BLaER1 (cell line): ENCODE measurements around the gene TRABD.

Source experiments
- H3K27ac ChIP-seq: shearing (Covaris generic); formaldehyde crosslinking; 2 replicates; pipeline ENCODE4 v1.8.1; 2022
- H3K27me3 ChIP-seq: shearing (Covaris generic); formaldehyde crosslinking; 2 replicates; pipeline ENCODE4 v1.8.1; 2022
- H3K36me3 ChIP-seq: shearing (Covaris generic); formaldehyde crosslinking; 2 replicates; pipeline ENCODE4 v1.8.1; 2022
- H3K4me1 ChIP-seq: shearing (Covaris generic); formaldehyde crosslinking; 2 replicates; pipeline ENCODE4 v1.8.1; 2022
- H3K4me2 ChIP-seq: shearing (Covaris generic); formaldehyde crosslinking; 2 replicates; pipeline ENCODE4 v1.8.1; 2022
- H3K4me3 ChIP-seq: shearing (Covaris generic); formaldehyde crosslinking; 2 replicates; pipeline ENCODE4 v1.8.1; 2022
- H3K9ac ChIP-seq: shearing (Covaris generic); formaldehyde crosslinking; 2 replicates; pipeline ENCODE4 v1.8.1; 2022
- H3K9me3 ChIP-seq: shearing (Covaris generic); formaldehyde crosslinking; 2 replicates; pipeline ENCODE4 v1.8.1; 2022
- H4K20me1 ChIP-seq: shearing (Covaris generic); formaldehyde crosslinking; 2 replicates; pipeline ENCODE4 v1.8.1; 2022
- Cebpa-rat ChIP-seq: shearing (Covaris generic); IDR thresholded peaks from 2 replicates; pipeline ENCODE4 v1.8.1; 2022

The TRABD gene

GRCh38 chr22:50151571-50152537 lies 33.9 kb upstream of the TRABD start:
- Histone ChIP-seq H3K27me3 (no peaks in the 10 kb centered on the region), H3K27ac (no peak overlapping the region), H3K4me3 (no peak overlapping the region), H4K20me1 (no peaks in the 10 kb centered on the region), H3K9me3 (no peaks in the 10 kb centered on the region), H3K36me3 (no peaks in the 10 kb centered on the region), H3K4me2 (no peak overlapping the region), H3K4me1 (peaks cover 19% of the 10 kb centered on the region), H3K9ac (no peak overlapping the region)
- no peak for TF ChIP-seq Cebpa-rat

- Histone ChIP-seq H3K4me3 (no peak overlapping the region), H3K27ac (no peak overlapping the region), H3K4me1 (peaks cover 10% of the 10 kb centered on the region; the same call in 1 of the 2 replicates), H3K4me2 (no peak overlapping the region), H3K27me3 (no peaks in the 10 kb centered on the region), H3K36me3 (no peaks in the 10 kb centered on the region), H4K20me1 (no peaks in the 10 kb centered on the region), H3K9ac (no peak overlapping the region), H3K9me3 (no peaks in the 10 kb centered on the region)
- TF ChIP-seq Cebpa-rat, result no peak
These were observed 32.5 kb upstream of the TRABD start for GRCh38 chr22:50153056-50153755.

- H3K9ac ChIP-seq, result no peak overlapping the region
- H4K20me1 ChIP-seq, result no peaks in the 10 kb centered on the region
- no peaks in the 10 kb centered on the region for H3K27me3 ChIP-seq
- H3K36me3 ChIP-seq, result no peaks in the 10 kb centered on the region
- no peak overlapping the region for H3K4me2 ChIP-seq
- TF ChIP-seq Cebpa-rat, result no peak
- H3K27ac ChIP-seq, result no peak overlapping the region
- H3K4me1 ChIP-seq, result peaks cover 10% of the 10 kb centered on the region; the same call in 1 of the 2 replicates
- no peak overlapping the region for H3K4me3 ChIP-seq
- no peaks in the 10 kb centered on the region for H3K9me3 ChIP-seq
These were observed 32.0 kb upstream of the TRABD start for GRCh38 chr22:50153756-50154140.

- H3K27me3 ChIP-seq, result no peaks in the 10 kb centered on the region
- H4K20me1 ChIP-seq, result no peaks in the 10 kb centered on the region
- peaks cover 11% of the 10 kb centered on the region for H3K4me1 ChIP-seq
- no peak overlapping the region; the same call in 1 of the 2 replicates for H3K9ac ChIP-seq
- no peaks in the 10 kb centered on the region for H3K36me3 ChIP-seq
- no peaks in the 10 kb centered on the region for H3K9me3 ChIP-seq
- no peak overlapping the region for H3K4me3 ChIP-seq
- no peak for TF ChIP-seq Cebpa-rat
- no peak overlapping the region for H3K4me2 ChIP-seq
- no peak overlapping the region for H3K27ac ChIP-seq
These were observed 27.9 kb upstream of the TRABD start for GRCh38 chr22:50157709-50158375.

GRCh38 chr22:50160947-50161346 lies 24.8 kb upstream of the TRABD start:
- Histone ChIP-seq H3K4me2 (no peak overlapping the region), H3K4me3 (no peak overlapping the region), H3K27me3 (no peaks in the 10 kb centered on the region), H3K4me1 (peaks cover 13% of the 10 kb centered on the region), H4K20me1 (no peaks in the 10 kb centered on the region), H3K36me3 (no peaks in the 10 kb centered on the region), H3K9me3 (0 out of 2 replicates have a peak, but pooled peaks cover 3% of the 10 kb centered on the region), H3K9ac (no peak overlapping the region), H3K27ac (no peak overlapping the region)
- no peak for TF ChIP-seq Cebpa-rat

GRCh38 chr22:50161508-50162390 lies 24.0 kb upstream of the TRABD start:
- H3K4me3 ChIP-seq, result no peak overlapping the region

GRCh38 chr22:50162391-50162956 lies 23.2 kb upstream of the TRABD start:
- H3K36me3 ChIP-seq, result no peaks in the 10 kb centered on the region
- H3K4me1 ChIP-seq, result peaks cover 13% of the 10 kb centered on the region
- TF ChIP-seq Cebpa-rat, result no peak

More at GRCh38 chr22:50161508-50162390, 24.0 kb upstream of the TRABD start:
- Histone ChIP-seq H3K9me3 (peaks cover 8% of the 10 kb centered on the region; the same call in 1 of the 2 replicates), H3K4me2 (peak overlapping the region; percentile 56), H3K36me3 (no peaks in the 10 kb centered on the region), H3K9ac (no peak overlapping the region), H3K27ac (no peak overlapping the region), H3K4me1 (peaks cover 13% of the 10 kb centered on the region), H3K27me3 (no peaks in the 10 kb centered on the region), H4K20me1 (no peaks in the 10 kb centered on the region)
- no peak for TF ChIP-seq Cebpa-rat

GRCh38 chr22:50165436-50166123 lies 20.1 kb upstream of the TRABD start:
- Histone ChIP-seq H3K27me3 (peaks cover 36% of the 10 kb centered on the region), H3K4me1 (peaks cover 13% of the 10 kb centered on the region), H3K36me3 (no peaks in the 10 kb centered on the region), H3K27ac (no peak overlapping the region), H4K20me1 (no peaks in the 10 kb centered on the region), H3K4me2 (no peak overlapping the region), H3K4me3 (no peak overlapping the region), H3K9ac (no peak overlapping the region), H3K9me3 (peaks cover 8% of the 10 kb centered on the region; the same call in 1 of the 2 replicates)
- TF ChIP-seq Cebpa-rat, result no peak

More at GRCh38 chr22:50162391-50162956, 23.2 kb upstream of the TRABD start:
- Histone ChIP-seq H3K4me2 (peak overlapping the region; percentile 56), H3K27me3 (peaks cover 7% of the 10 kb centered on the region; the same call in 1 of the 2 replicates), H3K27ac (no peak overlapping the region), H4K20me1 (no peaks in the 10 kb centered on the region), H3K4me3 (no peak overlapping the region), H3K9me3 (peaks cover 8% of the 10 kb centered on the region; the same call in 1 of the 2 replicates), H3K9ac (no peak overlapping the region)
